SK-N-SH (cell line): ENCODE measurements around the gene DGKI. TPM values are rescaled to one million over a fixed set of nuclear protein-coding genes. Genes with fewer than 3 reads are reported as not detected.

Source experiments
- CTCF ChIA-PET: fragments of 300-600, 350-600 bp; formaldehyde crosslinking; extraction: SDS; loops from one replicate; lab custom pipeline; 2021; lab: Yijun Ruan, JAX
- POLR2A ChIA-PET: fragments of 350-600 bp; sonication (Branson Sonifier 250); formaldehyde crosslinking; extraction: SDS; loops from one replicate; lab custom pipeline; 2020; ENCODE audit warnings: antibody characterized with exemption, inconsistent platforms; lab: Yijun Ruan, JAX
- DNase-seq: peaks from one replicate; pipeline ENCODE4 v3.0.0; 2012
- H2AFZ ChIP-seq: fragments of 200-600 bp; sonication (generic); 2 replicates; pipeline ENCODE4 v1.8.1; 2016; ENCODE audit warnings: antibody characterized with exemption, mild to moderate bottlenecking, low read depth
- H3F3A ChIP-seq: fragments of 200-600 bp; sonication (generic); replicated peaks from 2 replicates; pipeline ENCODE3; 2016; ENCODE audit warnings: antibody characterized with exemption, mild to moderate bottlenecking; ENCODE audit not compliant: insufficient read depth
- H3K27ac ChIP-seq, 2 experiments: fragments of 200-500 bp in 1 of 2; fragments of 200-600 bp in 1 of 2; sonication (Bioruptor generic) in 1 of 2; sonication (generic), shearing (Covaris generic) in 1 of 2; 2 replicates each; pipeline versions ENCODE4 v1.5.1 to v1.6.1; 2014 to 2016; ENCODE audit warnings: low read depth in 2 of 2, inconsistent platforms in 1 of 2, low read length in 1 of 2, mild to moderate bottlenecking in 1 of 2, mixed read lengths in 1 of 2
- H3K27me3 ChIP-seq: fragments of 200-600 bp; sonication (generic), shearing (Covaris generic); 2 replicates; pipeline ENCODE4 v1.6.1; 2016; ENCODE audit warnings: mixed run types; ENCODE audit not compliant: insufficient read depth
- H3K36me3 ChIP-seq, 2 experiments: fragments of 200-500 bp in 1 of 2; fragments of 200-600 bp in 1 of 2; sonication (Bioruptor generic) in 1 of 2; sonication (generic) in 1 of 2; replicated peaks in 1 of 2; 2 replicates each; pipeline versions ENCODE3 to v1.5.1; 2014 to 2016; ENCODE audit warnings: low read length in 1 of 2, mild to moderate bottlenecking in 1 of 2; ENCODE audit not compliant: insufficient read depth in 2 of 2, control insufficient read depth in 1 of 2
- H3K4me1 ChIP-seq, 2 experiments: fragments of 200-500 bp in 1 of 2; fragments of 200-600 bp in 1 of 2; sonication (Bioruptor generic) in 1 of 2; sonication (generic), shearing (Covaris generic) in 1 of 2; 2 replicates each; pipeline versions ENCODE4 v1.5.1 to v1.6.1; 2014 to 2016; ENCODE audit warnings: low read depth in 1 of 2, low read length in 1 of 2, mixed run types in 1 of 2; ENCODE audit not compliant: insufficient read depth in 2 of 2, control insufficient read depth in 1 of 2
- H3K4me2 ChIP-seq: fragments of 200-600 bp; sonication (generic), shearing (Covaris generic); 2 replicates; pipeline ENCODE4 v1.6.1; 2017; ENCODE audit warnings: mixed run types
- H3K4me3 ChIP-seq, 2 experiments: fragments of 200-500 bp in 1 of 2; fragments of 200-600 bp in 1 of 2; sonication (Bioruptor generic) in 1 of 2; sonication (generic), shearing (Covaris generic) in 1 of 2; 2 replicates each; pipeline versions ENCODE4 v1.5.1 to v1.8.1; 2014 to 2016; ENCODE audit warnings: low read depth in 2 of 2, inconsistent platforms in 1 of 2, low read length in 1 of 2, mild to moderate bottlenecking in 1 of 2, mixed read lengths in 1 of 2, moderate library complexity in 1 of 2
- H3K79me2 ChIP-seq: fragments of 200-600 bp; sonication (generic); 2 replicates; pipeline ENCODE4 v1.8.1; 2017; ENCODE audit warnings: mild to moderate bottlenecking; ENCODE audit not compliant: insufficient read depth
- H3K9ac ChIP-seq: fragments of 200-600 bp; sonication (generic); 2 replicates; pipeline ENCODE4 v1.6.1; 2017; ENCODE audit warnings: mixed run types
- H3K9me2 ChIP-seq: fragments of 200-600 bp; sonication (generic); 2 replicates; pipeline ENCODE4 v1.6.1; 2017; ENCODE audit warnings: mixed run types
- H3K9me3 ChIP-seq: fragments of 200-600 bp; sonication (generic); 2 replicates; pipeline ENCODE4 v1.6.1; 2017; ENCODE audit warnings: mixed run types, mild to moderate bottlenecking, moderate library complexity
- H4K20me1 ChIP-seq: fragments of 200-600 bp; sonication (generic); 2 replicates; pipeline ENCODE4 v1.6.1; 2017; ENCODE audit warnings: mild to moderate bottlenecking, mixed run types; ENCODE audit not compliant: insufficient read depth
- CHD2 ChIP-seq: fragments of 150-350 bp; IDR thresholded peaks from 2 replicates; pipeline ENCODE4 v1.6.1; 2018; ENCODE audit warnings: low read length; ENCODE audit not compliant: partially characterized antibody
- CTCF ChIP-seq: fragments of 200-600 bp; sonication (generic); IDR thresholded peaks from 2 replicates; pipeline ENCODE4 v1.6.1; 2017; ENCODE audit warnings: antibody characterized with exemption, mild to moderate bottlenecking, moderate library complexity
- FOSL2 ChIP-seq: IDR thresholded peaks from 2 replicates; pipeline ENCODE4 v1.4.0; 2012; ENCODE audit warnings: low read depth, mild to moderate bottlenecking, moderate library complexity, borderline replicate concordance
- GABPA ChIP-seq: IDR thresholded peaks from 2 replicates; pipeline ENCODE4 v1.4.0; 2012; ENCODE audit warnings: low read depth, mild to moderate bottlenecking
- JUND ChIP-seq: IDR thresholded peaks from 2 replicates; pipeline ENCODE4 v1.4.0; 2012
- MAX ChIP-seq: IDR thresholded peaks from 2 replicates; pipeline ENCODE4 v1.4.0; 2012; ENCODE audit warnings: low read depth
- PBX3 ChIP-seq: IDR thresholded peaks from 2 replicates; pipeline ENCODE4; 2012
- RAD21 ChIP-seq: IDR thresholded peaks from 2 replicates; pipeline ENCODE4 v1.6.1; 2012; ENCODE audit warnings: mild to moderate bottlenecking, low read length
- REST ChIP-seq: IDR thresholded peaks from 2 replicates; pipeline ENCODE4 v1.6.1; 2012; ENCODE audit warnings: mild to moderate bottlenecking, low read depth, low read length, moderate library complexity
- RFX5 ChIP-seq: IDR thresholded peaks from 2 replicates; pipeline ENCODE4 v1.6.1; 2012; ENCODE audit warnings: mild to moderate bottlenecking, improper control_type of control experiment, low read length
- SIN3A ChIP-seq: IDR thresholded peaks from 2 replicates; pipeline ENCODE4 v1.6.1; 2012; ENCODE audit warnings: low read depth, mild to moderate bottlenecking, low read length, moderate library complexity, borderline replicate concordance
- SMC3 ChIP-seq: IDR thresholded peaks from 2 replicates; pipeline ENCODE4 v1.6.1; 2012; ENCODE audit warnings: low read depth, low read length, improper control_type of control experiment
- TCF12 ChIP-seq: IDR thresholded peaks from 2 replicates; pipeline ENCODE4 v1.4.0; 2012
- USF2 ChIP-seq: fragments of 150-350 bp; IDR thresholded peaks from 2 replicates; pipeline ENCODE4 v1.6.1; 2017; ENCODE audit warnings: antibody characterized with exemption, low read length, low read depth, borderline replicate concordance
- ZBTB33 ChIP-seq: IDR thresholded peaks from 2 replicates; pipeline ENCODE4 v1.4.0; 2012; ENCODE audit warnings: low read depth, borderline replicate concordance
- WGBS: methylation state at CpG from one replicate; pipeline ENCODE4 v1.1.6; 2017; ENCODE audit warnings: low lambda C conversion rate; 5-methylcytosine and 5-hydroxymethylcytosine counted together
- polyA plus RNA-seq, 3 experiments: library from polyadenylated mRNA; depleted of rRNA; stranded (reverse); fragments of >200 nt; gene quantifications; 2 replicates each; pipeline ENCODE4 v1.2.3, GENCODE V29; 2012

DGKI gene
- polyA plus RNA-seq, 1 of the 3 experiments (the other 2 are of a cell fraction), result 1.3 TPM

GRCh38 chr7:137774793-137775201, 72.0 kb downstream of the DGKI start:
- Histone ChIP-seq H3K79me2 (peaks cover 9% of the 10 kb centered on the region; the same call in 1 of the 2 replicates), H3K9me3 (no peaks in the 10 kb centered on the region), H3K4me2 (peak overlapping the region; percentile 46), H3K9ac (peak overlapping the region; percentile 29), H2AFZ (no peak overlapping the region), H3K4me3 (no peak overlapping the region), H3K4me1 (peaks cover 6 to 27% of the 10 kb centered on the region in 2 experiments), H3K27me3 (no peaks in the 10 kb centered on the region), H3K36me3 (no peaks in the 10 kb centered on the region), H3K27ac (peak overlapping the region in 1 of 2 experiments; percentile 93; a peak in 2 of 4 replicates), H4K20me1 (no peaks in the 10 kb centered on the region), H3K9me2 (no peaks in the 10 kb centered on the region), H3F3A (peaks cover 31% of the 10 kb centered on the region)
- ChIA-PET CTCF (interaction anchor here (2.9 kb wide), 1 partner anchor 12 kb away, joined by 9 read pairs; no protein-coding TSS in a partner anchor), POLR2A (no interaction called here)
- WGBS, result 58% methylated on average over 4 of the region's 4 CpGs
- TF ChIP-seq JUND (peak; percentile 71), USF2 (no peak), REST (no peak), FOSL2 (peak; percentile 78; the same call in 1 of the 2 replicates), CTCF (no peak), GABPA (no peak), TCF12 (peak; percentile 44; the same call in 1 of the 2 replicates)
- DNase-seq, result no peak

- H3K9ac ChIP-seq, result peak overlapping the region; percentile 45; the same call in 1 of the 2 replicates
- H3K4me1 ChIP-seq, result peaks cover 6 to 27% of the 10 kb centered on the region in 2 experiments
- ChIA-PET POLR2A (no interaction called here), CTCF (interaction anchor here (1.1 to 2.9 kb wide), 2 partner anchors 10 to 23 kb away, joined by 3 to 9 read pairs; no protein-coding TSS in a partner anchor)
- H3K27me3 ChIP-seq, result no peaks in the 10 kb centered on the region
- H4K20me1 ChIP-seq, result no peaks in the 10 kb centered on the region
- no peak for DNase-seq
- no peaks in the 10 kb centered on the region for H3K36me3 ChIP-seq
- H2AFZ ChIP-seq, result no peak overlapping the region
- no peaks in the 10 kb centered on the region for H3K9me2 ChIP-seq
- peaks cover 14% of the 10 kb centered on the region for H3K79me2 ChIP-seq
- no peaks in the 10 kb centered on the region for H3K9me3 ChIP-seq
- H3K27ac ChIP-seq, result peak overlapping the region; percentile 12 to 93; a peak in 3 of 4 replicates
- H3K4me3 ChIP-seq, result no peak overlapping the region
- peak overlapping the region; percentile 43 for H3K4me2 ChIP-seq
- peaks cover 28% of the 10 kb centered on the region for H3F3A ChIP-seq
- TF ChIP-seq SMC3 (no peak), SIN3A (no peak), PBX3 (peak; percentile 83), MAX (0 out of 2 replicates have a peak, but pooled peaks have one; percentile 13), RAD21 (no peak), CHD2 (no peak), TCF12 (peak; percentile 81), ZBTB33 (no peak; the same call in 1 of the 2 replicates), RFX5 (no peak), USF2 (no peak)
These were observed 74.0 kb downstream of the DGKI start for GRCh38 chr7:137772748-137773147.
